Neuronal stem cell (in vitro differentiated cells): ENCODE data around the gene SPATA19.

Source experiments
- DNase-seq: peaks from one replicate; pipeline ENCODE4 v3.0.0-alpha.2; 2013; ENCODE audit warnings: low spot score
- H2AFZ ChIP-seq: one replicate; pipeline ENCODE4 v1.6.1; 2013; ENCODE audit warnings: mild to moderate bottlenecking, low read length, inconsistent platforms
- H2AK5ac ChIP-seq: 2 replicates; pipeline ENCODE4 v1.6.1; 2013; ENCODE audit warnings: low read depth, mild to moderate bottlenecking, inconsistent platforms, low read length, moderate library complexity, mixed read lengths
- H2BK120ac ChIP-seq: 2 replicates; pipeline ENCODE4 v1.6.1; 2013; ENCODE audit warnings: low read depth, mild to moderate bottlenecking, inconsistent platforms, low read length, moderate library complexity, mixed read lengths
- H2BK12ac ChIP-seq: one replicate; pipeline ENCODE4 v1.6.1; 2013; ENCODE audit warnings: low read length, inconsistent platforms
- H2BK15ac ChIP-seq: 2 replicates; pipeline ENCODE4 v1.6.1; 2013; ENCODE audit warnings: mild to moderate bottlenecking, low read length, inconsistent platforms, mixed read lengths
- H2BK5ac ChIP-seq: one replicate; pipeline ENCODE4 v1.6.1; 2013; ENCODE audit warnings: inconsistent platforms, mild to moderate bottlenecking, low read length, moderate library complexity
- H3K14ac ChIP-seq: one replicate; pipeline ENCODE4 v1.6.1; 2013; ENCODE audit warnings: low read length, inconsistent platforms
- H3K18ac ChIP-seq: 2 replicates; pipeline ENCODE4 v1.6.1; 2013; ENCODE audit warnings: low read length, inconsistent platforms
- H3K23ac ChIP-seq: 2 replicates; pipeline ENCODE4 v1.6.1; 2013; ENCODE audit warnings: low read depth, mild to moderate bottlenecking, mixed read lengths, low read length, inconsistent platforms; ENCODE audit not compliant: poor library complexity
- H3K27ac ChIP-seq: replicated peaks from 3 replicates; pipeline ENCODE4 v1.5.1; 2013; ENCODE audit warnings: low read length, inconsistent platforms
- H3K27me3 ChIP-seq, 3 experiments: 2 replicates each; pipeline ENCODE4 v1.6.1; 2013; ENCODE audit warnings: low read length in 3 of 3, mild to moderate bottlenecking in 2 of 3, inconsistent platforms in 1 of 3, low read depth in 1 of 3, mixed read lengths in 1 of 3, moderate library complexity in 1 of 3; ENCODE audit not compliant: control insufficient read depth in 3 of 3, insufficient read depth in 3 of 3
- H3K36me3 ChIP-seq, 2 donors: replicated peaks in 1 of 2; 2 replicates each; pipeline ENCODE4 v1.6.1; 2013; ENCODE audit warnings: low read length in 2 of 2; ENCODE audit not compliant: control insufficient read depth in 2 of 2, insufficient read depth in 2 of 2
- H3K4ac ChIP-seq: 2 replicates; pipeline ENCODE4 v1.6.1; 2013; ENCODE audit warnings: inconsistent platforms, mild to moderate bottlenecking, low read length, moderate library complexity
- H3K4me1 ChIP-seq, 2 donors: 1 replicate in 1 of 2; 2 replicates in 1 of 2; pipeline ENCODE4 v1.6.1; 2013; ENCODE audit warnings: low read length in 2 of 2, low read depth in 1 of 2; ENCODE audit not compliant: control insufficient read depth in 2 of 2, insufficient read depth in 1 of 2
- H3K4me2 ChIP-seq: one replicate; pipeline ENCODE4 v1.6.1; 2013; ENCODE audit warnings: mild to moderate bottlenecking, low read length, inconsistent platforms; ENCODE audit not compliant: insufficient read depth, poor library complexity, severe bottlenecking
- H3K4me3 ChIP-seq, 2 donors: 2 replicates each; pipeline ENCODE4 v1.5.1; 2013; ENCODE audit warnings: low read length in 2 of 2, mild to moderate bottlenecking in 2 of 2, inconsistent platforms in 1 of 2, moderate library complexity in 1 of 2
- H3K79me1 ChIP-seq: one replicate; pipeline ENCODE4 v1.6.1; 2013; ENCODE audit warnings: low read depth, mild to moderate bottlenecking, inconsistent platforms, low read length, moderate library complexity
- H3K9ac ChIP-seq: one replicate; pipeline ENCODE4 v1.6.1; 2013; ENCODE audit warnings: mild to moderate bottlenecking, low read depth, low read length, inconsistent platforms; ENCODE audit not compliant: poor library complexity
- H3K9me3 ChIP-seq, 2 donors: replicated peaks in 1 of 2; 2 replicates each; pipeline versions ENCODE3 to v1.6.1; 2013; ENCODE audit warnings: low read length in 2 of 2, mild to moderate bottlenecking in 2 of 2, inconsistent platforms in 1 of 2, low read depth in 1 of 2, mixed read lengths in 1 of 2, moderate library complexity in 1 of 2; ENCODE audit not compliant: control insufficient read depth in 2 of 2, insufficient read depth in 1 of 2
- H4K8ac ChIP-seq: one replicate; pipeline ENCODE4 v1.6.1; 2013; ENCODE audit warnings: low read depth, mild to moderate bottlenecking, inconsistent platforms, low read length, moderate library complexity
- H4K91ac ChIP-seq: one replicate; pipeline ENCODE4 v1.6.1; 2013; ENCODE audit warnings: low read length, low read depth, mild to moderate bottlenecking, inconsistent platforms; ENCODE audit not compliant: poor library complexity
- WGBS, 2 donors: extraction: QIAGEN DNeasy Blood & Tissue Kit; methylation state at CpG; one replicate each; pipeline ENCODE4 v1.1.7; 2013; ENCODE audit warnings: missing lambda C conversion rate in 2 of 2, mixed read lengths in 1 of 2; ENCODE audit not compliant: insufficient read length in 2 of 2, insufficient replicate concordance in 1 of 2; ENCODE audit errors: extremely low coverage in 2 of 2; 5-methylcytosine and 5-hydroxymethylcytosine counted together

Gene SPATA19

GRCh38 chr11:133826866-133827265, 18.4 kb downstream of the SPATA19 start:
- Histone ChIP-seq H3K18ac (no peak overlapping the region), H3K14ac (no peak overlapping the region), H3K4me1 (no peaks in the 10 kb centered on the region), H3K4me3 (no peak overlapping the region), H3K9me3 (no peaks in the 10 kb centered on the region), H4K91ac (no peak overlapping the region), H2AFZ (no peak overlapping the region), H3K79me1 (no peaks in the 10 kb centered on the region), H3K27ac (no peak overlapping the region), H2AK5ac (no peak overlapping the region), H3K4ac (no peak overlapping the region), H2BK120ac (no peak overlapping the region), H3K23ac (peak overlapping the region; percentile 11), H3K4me2 (no peak overlapping the region), H2BK12ac (no peak overlapping the region), H3K9ac (no peak overlapping the region), H4K8ac (no peak overlapping the region), H3K27me3 (no peaks in the 10 kb centered on the region), H3K36me3 (no peaks in the 10 kb centered on the region), H2BK15ac (no peak overlapping the region), H2BK5ac (no peak overlapping the region)
- WGBS, 2 donors: no CpG with 5 or more reads among the region's 4 CpGs
- DNase-seq: no peak

GRCh38 chr11:133825666-133826065, 19.6 kb downstream of the SPATA19 start:
- Histone ChIP-seq H3K27ac (no peak overlapping the region), H2BK15ac (no peak overlapping the region), H3K9ac (no peak overlapping the region), H2BK12ac (no peak overlapping the region), H2AFZ (no peak overlapping the region), H3K23ac (no peak overlapping the region), H3K9me3 (no peaks in the 10 kb centered on the region), H2AK5ac (no peak overlapping the region), H3K4me1 (no peaks in the 10 kb centered on the region), H4K8ac (no peak overlapping the region), H3K4ac (no peak overlapping the region), H2BK5ac (no peak overlapping the region), H3K14ac (no peak overlapping the region), H3K4me3 (no peak overlapping the region), H3K18ac (no peak overlapping the region), H2BK120ac (no peak overlapping the region), H3K79me1 (no peaks in the 10 kb centered on the region), H3K27me3 (no peaks in the 10 kb centered on the region), H3K4me2 (no peak overlapping the region), H4K91ac (no peak overlapping the region), H3K36me3 (no peaks in the 10 kb centered on the region)
- no peak for DNase-seq
- WGBS, 2 donors: no CpG with 5 or more reads among the region's 3 CpGs

- H3K9me3 ChIP-seq: no peaks in the 10 kb centered on the region
- H3K36me3 ChIP-seq: no peaks in the 10 kb centered on the region
- no peak overlapping the region for H4K8ac ChIP-seq
- no peak overlapping the region for H3K4ac ChIP-seq
- no peak overlapping the region for H2BK12ac ChIP-seq
- H2BK15ac ChIP-seq: no peak overlapping the region
- no peak overlapping the region for H2BK5ac ChIP-seq
- no peak overlapping the region for H3K18ac ChIP-seq
- no peak overlapping the region for H3K14ac ChIP-seq
- no peak overlapping the region for H4K91ac ChIP-seq
- H2AFZ ChIP-seq: no peak overlapping the region
- no peak overlapping the region for H3K27ac ChIP-seq
- H2BK120ac ChIP-seq: no peak overlapping the region
- peaks cover 0 to 2% of the 10 kb centered on the region in 2 donors for H3K4me1 ChIP-seq
- H3K23ac ChIP-seq: no peak overlapping the region
- no peak overlapping the region for H2AK5ac ChIP-seq
- H3K79me1 ChIP-seq: no peaks in the 10 kb centered on the region
- H3K4me2 ChIP-seq: no peak overlapping the region
- DNase-seq: no peak
- H3K27me3 ChIP-seq: no peaks in the 10 kb centered on the region
- H3K9ac ChIP-seq: no peak overlapping the region
- H3K4me3 ChIP-seq: no peak overlapping the region
- no CpG with 5 or more reads among the region's 11 CpGs for WGBS, 2 donors
Measured at GRCh38 chr11:133825156-133825555, 20.2 kb downstream of the SPATA19 start.

GRCh38 chr11:133824593-133824992, 20.7 kb downstream of the SPATA19 start:
- H3K4ac ChIP-seq: no peak overlapping the region
- no peaks in the 10 kb centered on the region for H3K36me3 ChIP-seq
- no CpG with 5 or more reads among the region's 9 CpGs for WGBS, 2 donors
- no peak for DNase-seq
- no peak overlapping the region for H3K23ac ChIP-seq
- no peaks in the 10 kb centered on the region for H3K9me3 ChIP-seq
- no peak overlapping the region for H3K27ac ChIP-seq
- no peak overlapping the region for H2BK12ac ChIP-seq
- H4K8ac ChIP-seq: no peak overlapping the region
- H2AFZ ChIP-seq: no peak overlapping the region
- no peak overlapping the region for H3K4me3 ChIP-seq
- H3K27me3 ChIP-seq: no peaks in the 10 kb centered on the region
- H3K9ac ChIP-seq: no peak overlapping the region
- no peak overlapping the region for H3K4me2 ChIP-seq
- no peak overlapping the region for H3K18ac ChIP-seq
- H3K79me1 ChIP-seq: no peaks in the 10 kb centered on the region
- H2BK15ac ChIP-seq: no peak overlapping the region
- H2BK120ac ChIP-seq: no peak overlapping the region
- H2BK5ac ChIP-seq: no peak overlapping the region
- peaks cover 0 to 6% of the 10 kb centered on the region in 2 donors for H3K4me1 ChIP-seq
- no peak overlapping the region for H2AK5ac ChIP-seq
- H4K91ac ChIP-seq: no peak overlapping the region
- H3K14ac ChIP-seq: no peak overlapping the region
